ENCODE measurements around the gene MRTO4.

- TF ChIP-seq CTCF (IDR thresholded peaks at IDR 0.05) (no peak), POLR2A (IDR thresholded peaks at IDR 0.05) (no peak)
These were observed 38.0 kb upstream of the MRTO4 start for GRCh38 chr1:19213580-19213979.
